ENCODE measurements around the gene SP140L. TPM values are rescaled to one million over a fixed set of nuclear protein-coding genes. Genes with fewer than 3 reads are reported as not detected.

Gene SP140L
- total RNA-seq, 1 experiment from 2014 or later = 16.6 TPM

DNA sequence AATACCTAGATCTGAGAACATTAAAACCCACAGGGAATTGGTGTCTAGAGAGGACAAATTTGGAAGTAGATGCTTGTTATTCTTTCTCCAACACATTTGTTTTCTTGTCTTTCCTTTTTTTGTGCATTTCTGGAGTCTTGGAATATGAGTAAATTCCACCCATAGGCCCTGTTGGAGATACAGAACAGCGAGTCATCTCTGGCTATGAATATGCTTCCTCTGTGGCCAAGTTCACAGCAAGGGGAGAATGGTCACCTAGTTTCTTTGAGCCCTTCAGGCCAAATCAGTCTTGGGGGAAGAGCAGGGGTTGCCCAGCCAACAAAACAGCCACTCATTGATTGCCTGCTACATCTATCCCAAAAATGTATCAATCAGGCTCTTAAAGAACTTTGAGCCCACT lies 31.3 kb downstream of the SP140L start:
- Histone ChIP-seq H3K36me3 (ENCODE audit: control insufficient read depth, insufficient read depth, low read length) (no peaks in the 10 kb centered on the region), H3K4me1 (ENCODE audit: control insufficient read depth, insufficient read depth, low read length) (no peaks in the 10 kb centered on the region), H3K27ac (ENCODE audit: low read length) (no peak overlapping the region), H3K4me3 (ENCODE audit: low read depth in 2 of 2, low read length in 2 of 2) (no peak overlapping the region), H3K27me3 (ENCODE audit: control insufficient read depth, insufficient read depth, low read length) (no peaks in the 10 kb centered on the region), H3K9me3 (ENCODE audit: control insufficient read depth, insufficient read depth, low read depth, low read length) (peaks cover 5% of the 10 kb centered on the region; the same call in 1 of the 2 replicates)
- intact Hi-C loops (cut with micrococcal nuclease; ENCODE audit: unreplicated experiment) (no loop called here), in situ Hi-C loops (cut with HindIII; ENCODE audit: low pct_unique_long_range_greater_than_20kb, low sequenced_read_pairs) (no loop called here)
- ChIA-PET CTCF (no interaction called here), POLR2A (no interaction called here)
- no peak for ATAC-seq
- TF ChIP-seq, protein P1, sequence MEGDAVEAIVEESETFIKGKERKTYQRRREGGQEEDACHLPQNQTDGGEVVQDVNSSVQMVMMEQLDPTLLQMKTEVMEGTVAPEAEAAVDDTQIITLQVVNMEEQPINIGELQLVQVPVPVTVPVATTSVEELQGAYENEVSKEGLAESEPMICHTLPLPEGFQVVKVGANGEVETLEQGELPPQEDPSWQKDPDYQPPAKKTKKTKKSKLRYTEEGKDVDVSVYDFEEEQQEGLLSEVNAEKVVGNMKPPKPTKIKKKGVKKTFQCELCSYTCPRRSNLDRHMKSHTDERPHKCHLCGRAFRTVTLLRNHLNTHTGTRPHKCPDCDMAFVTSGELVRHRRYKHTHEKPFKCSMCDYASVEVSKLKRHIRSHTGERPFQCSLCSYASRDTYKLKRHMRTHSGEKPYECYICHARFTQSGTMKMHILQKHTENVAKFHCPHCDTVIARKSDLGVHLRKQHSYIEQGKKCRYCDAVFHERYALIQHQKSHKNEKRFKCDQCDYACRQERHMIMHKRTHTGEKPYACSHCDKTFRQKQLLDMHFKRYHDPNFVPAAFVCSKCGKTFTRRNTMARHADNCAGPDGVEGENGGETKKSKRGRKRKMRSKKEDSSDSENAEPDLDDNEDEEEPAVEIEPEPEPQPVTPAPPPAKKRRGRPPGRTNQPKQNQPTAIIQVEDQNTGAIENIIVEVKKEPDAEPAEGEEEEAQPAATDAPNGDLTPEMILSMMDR (IDR thresholded peaks at IDR 0.05) = no peak
- DNase-seq (ENCODE audit: low read depth, low spot score) = no peak
- BruUV-seq (replicated peaks) = no TSS peak

DNA sequence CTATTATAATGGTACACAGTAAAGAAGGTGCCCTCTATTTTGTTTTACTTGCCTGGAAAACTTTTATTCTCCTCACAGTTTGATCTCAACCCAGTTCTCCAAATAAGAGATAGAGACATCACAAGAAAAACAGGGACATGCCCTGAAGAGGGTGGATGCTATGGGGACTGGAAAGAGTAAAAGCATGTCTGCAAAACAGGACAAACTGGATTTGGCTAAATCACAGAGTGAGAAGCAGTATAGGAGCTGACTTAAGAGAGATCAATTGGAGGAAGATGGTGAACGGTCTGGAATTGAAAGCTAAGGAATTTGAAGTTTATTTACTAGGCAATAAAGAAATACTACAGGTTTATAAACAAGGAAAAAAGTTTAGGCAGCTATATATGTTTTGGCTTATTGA lies 33.0 kb downstream of the SP140L start:
- Histone ChIP-seq H3K27me3 (ENCODE audit: control insufficient read depth, insufficient read depth, low read length) (no peaks in the 10 kb centered on the region), H3K27ac (ENCODE audit: low read length) (no peak overlapping the region), H3K4me1 (ENCODE audit: control insufficient read depth, insufficient read depth, low read length) (no peaks in the 10 kb centered on the region), H3K4me3 (ENCODE audit: low read depth in 2 of 2, low read length in 2 of 2) (no peak overlapping the region), H3K9me3 (ENCODE audit: control insufficient read depth, insufficient read depth, low read depth, low read length) (peaks cover 5% of the 10 kb centered on the region; the same call in 1 of the 2 replicates), H3K36me3 (ENCODE audit: control insufficient read depth, insufficient read depth, low read length) (no peaks in the 10 kb centered on the region)
- intact Hi-C loops (cut with micrococcal nuclease; ENCODE audit: unreplicated experiment) = no loop called here
- ChIA-PET POLR2A (no interaction called here), CTCF (no interaction called here)
- no TSS peak for BruUV-seq (replicated peaks)
- TF ChIP-seq, protein P1 (IDR thresholded peaks at IDR 0.05) = no peak
- TF ChIP-seq POLR2AphosphoS5 (IDR thresholded peaks at IDR 0.05; ENCODE audit: low read depth, low read length) = no peak
- no peak for TF ChIP-seq SIN3A (IDR thresholded peaks at IDR 0.05; ENCODE audit: borderline replicate concordance, insufficient read depth, low read depth, low read length)
- TF ChIP-seq, protein P2, sequence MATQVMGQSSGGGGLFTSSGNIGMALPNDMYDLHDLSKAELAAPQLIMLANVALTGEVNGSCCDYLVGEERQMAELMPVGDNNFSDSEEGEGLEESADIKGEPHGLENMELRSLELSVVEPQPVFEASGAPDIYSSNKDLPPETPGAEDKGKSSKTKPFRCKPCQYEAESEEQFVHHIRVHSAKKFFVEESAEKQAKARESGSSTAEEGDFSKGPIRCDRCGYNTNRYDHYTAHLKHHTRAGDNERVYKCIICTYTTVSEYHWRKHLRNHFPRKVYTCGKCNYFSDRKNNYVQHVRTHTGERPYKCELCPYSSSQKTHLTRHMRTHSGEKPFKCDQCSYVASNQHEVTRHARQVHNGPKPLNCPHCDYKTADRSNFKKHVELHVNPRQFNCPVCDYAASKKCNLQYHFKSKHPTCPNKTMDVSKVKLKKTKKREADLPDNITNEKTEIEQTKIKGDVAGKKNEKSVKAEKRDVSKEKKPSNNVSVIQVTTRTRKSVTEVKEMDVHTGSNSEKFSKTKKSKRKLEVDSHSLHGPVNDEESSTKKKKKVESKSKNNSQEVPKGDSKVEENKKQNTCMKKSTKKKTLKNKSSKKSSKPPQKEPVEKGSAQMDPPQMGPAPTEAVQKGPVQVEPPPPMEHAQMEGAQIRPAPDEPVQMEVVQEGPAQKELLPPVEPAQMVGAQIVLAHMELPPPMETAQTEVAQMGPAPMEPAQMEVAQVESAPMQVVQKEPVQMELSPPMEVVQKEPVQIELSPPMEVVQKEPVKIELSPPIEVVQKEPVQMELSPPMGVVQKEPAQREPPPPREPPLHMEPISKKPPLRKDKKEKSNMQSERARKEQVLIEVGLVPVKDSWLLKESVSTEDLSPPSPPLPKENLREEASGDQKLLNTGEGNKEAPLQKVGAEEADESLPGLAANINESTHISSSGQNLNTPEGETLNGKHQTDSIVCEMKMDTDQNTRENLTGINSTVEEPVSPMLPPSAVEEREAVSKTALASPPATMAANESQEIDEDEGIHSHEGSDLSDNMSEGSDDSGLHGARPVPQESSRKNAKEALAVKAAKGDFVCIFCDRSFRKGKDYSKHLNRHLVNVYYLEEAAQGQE (IDR thresholded peaks at IDR 0.05; ENCODE audit: insufficient read depth in 1 of 2, low read depth in 2 of 2, low read length in 1 of 2) = no peak
- no peak for TF ChIP-seq TCF7L2 (IDR thresholded peaks at IDR 0.05; ENCODE audit: low read depth, low read length)
- in situ Hi-C loops (cut with HindIII; ENCODE audit: low pct_unique_long_range_greater_than_20kb, low sequenced_read_pairs) = no loop called here
- DNase-seq (ENCODE audit: low read depth, low spot score) (no peak), ATAC-seq (no peak)
